ENCODE data around the gene CELSR1.

Gene CELSR1

DNA sequence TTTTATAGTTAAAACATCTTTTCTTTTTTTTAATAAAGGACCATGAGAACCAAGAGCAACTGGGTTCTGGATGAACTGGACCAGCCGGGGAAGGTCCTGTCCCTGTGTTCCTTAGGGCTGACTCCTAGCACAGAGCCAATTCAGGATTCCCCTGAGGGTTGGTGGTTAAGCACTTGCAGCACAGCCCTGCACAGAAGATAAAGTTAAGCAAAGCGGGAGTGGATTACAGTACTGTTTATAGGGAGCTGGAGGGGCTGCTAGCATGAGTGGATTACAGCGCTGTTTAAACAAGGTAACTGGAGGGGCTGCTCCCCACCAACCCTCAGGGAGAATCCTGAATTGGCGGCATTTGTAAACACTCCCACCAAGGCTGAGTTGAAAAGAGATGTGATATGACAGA, 90.6 kb downstream of the CELSR1 start:
- DNase-seq (ENCODE audit: low spot score): no peak
- TF ChIP-seq, protein P1, sequence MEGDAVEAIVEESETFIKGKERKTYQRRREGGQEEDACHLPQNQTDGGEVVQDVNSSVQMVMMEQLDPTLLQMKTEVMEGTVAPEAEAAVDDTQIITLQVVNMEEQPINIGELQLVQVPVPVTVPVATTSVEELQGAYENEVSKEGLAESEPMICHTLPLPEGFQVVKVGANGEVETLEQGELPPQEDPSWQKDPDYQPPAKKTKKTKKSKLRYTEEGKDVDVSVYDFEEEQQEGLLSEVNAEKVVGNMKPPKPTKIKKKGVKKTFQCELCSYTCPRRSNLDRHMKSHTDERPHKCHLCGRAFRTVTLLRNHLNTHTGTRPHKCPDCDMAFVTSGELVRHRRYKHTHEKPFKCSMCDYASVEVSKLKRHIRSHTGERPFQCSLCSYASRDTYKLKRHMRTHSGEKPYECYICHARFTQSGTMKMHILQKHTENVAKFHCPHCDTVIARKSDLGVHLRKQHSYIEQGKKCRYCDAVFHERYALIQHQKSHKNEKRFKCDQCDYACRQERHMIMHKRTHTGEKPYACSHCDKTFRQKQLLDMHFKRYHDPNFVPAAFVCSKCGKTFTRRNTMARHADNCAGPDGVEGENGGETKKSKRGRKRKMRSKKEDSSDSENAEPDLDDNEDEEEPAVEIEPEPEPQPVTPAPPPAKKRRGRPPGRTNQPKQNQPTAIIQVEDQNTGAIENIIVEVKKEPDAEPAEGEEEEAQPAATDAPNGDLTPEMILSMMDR (IDR thresholded peaks at IDR 0.05; ENCODE audit: borderline replicate concordance, control extremely low read depth, extremely low read depth, insufficient read depth, missing control alignments): no peak
- in situ Hi-C loops (cut with MboI; ENCODE audit: low sequenced_read_pairs, unreplicated experiment): no loop called here

DNA sequence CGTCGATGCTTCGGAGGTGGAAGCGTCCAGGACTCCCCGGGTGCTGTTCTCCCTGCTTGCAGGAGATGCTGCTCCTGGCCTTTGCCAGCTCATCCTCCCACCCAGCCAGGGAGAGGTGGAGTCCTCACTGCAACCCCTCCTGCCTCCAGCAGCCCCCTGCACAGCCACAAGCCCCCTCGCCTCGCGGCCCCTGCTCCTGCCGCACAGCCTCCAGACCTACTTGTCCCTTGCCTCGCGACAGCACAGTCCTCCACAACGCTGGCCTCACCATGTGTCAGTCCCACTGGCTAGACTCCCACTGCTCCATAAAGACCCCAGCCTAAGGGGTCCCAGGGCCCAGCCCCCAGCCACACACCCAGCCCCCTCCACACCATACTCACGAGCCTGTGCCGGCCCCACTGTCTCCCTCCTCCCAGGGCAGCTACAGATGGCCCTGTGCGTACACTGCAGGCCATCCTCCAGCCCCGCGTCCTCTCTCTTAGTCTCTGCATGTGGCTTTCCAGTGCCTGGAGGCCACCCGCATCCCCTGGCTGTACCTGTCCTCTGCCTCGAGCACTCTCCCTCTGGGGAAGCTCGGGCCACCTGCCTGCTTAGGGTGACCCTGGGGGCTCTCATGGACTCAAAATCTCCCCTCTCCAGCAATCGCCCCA, 91.5 kb downstream of the CELSR1 start:
- DNase-seq (ENCODE audit: low spot score): no peak
- in situ Hi-C loops (cut with MboI; ENCODE audit: low sequenced_read_pairs, unreplicated experiment): no loop called here
- TF ChIP-seq, protein P1 (IDR thresholded peaks at IDR 0.05; ENCODE audit: borderline replicate concordance, control extremely low read depth, extremely low read depth, insufficient read depth, missing control alignments): no peak

DNA sequence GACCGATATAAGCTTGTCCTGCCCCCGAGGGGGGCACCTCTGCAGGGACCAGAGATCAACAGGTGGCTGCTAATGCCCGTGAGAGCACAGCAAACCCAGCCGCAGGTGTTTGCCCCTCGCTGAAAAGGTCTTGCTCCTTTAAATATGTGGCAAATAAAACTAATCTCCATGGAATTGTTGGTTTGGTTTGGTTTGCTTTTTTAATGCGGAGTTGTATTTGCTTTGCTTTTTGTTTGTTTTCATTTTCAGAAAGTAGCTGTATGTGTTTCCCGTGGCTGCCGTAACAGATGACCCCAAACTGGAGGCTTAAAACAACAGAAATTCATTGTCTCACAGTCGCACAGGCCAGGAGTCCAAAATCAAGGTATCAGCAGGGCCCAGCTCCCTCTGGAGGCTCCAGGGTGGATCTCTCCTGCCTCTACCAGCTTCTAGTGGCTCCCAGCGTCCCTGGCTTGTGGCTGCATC, 93.0 kb downstream of the CELSR1 start:
- TF ChIP-seq, protein P1 (IDR thresholded peaks at IDR 0.05; ENCODE audit: borderline replicate concordance, control extremely low read depth, extremely low read depth, insufficient read depth, missing control alignments): no peak
- in situ Hi-C loops (cut with MboI; ENCODE audit: low sequenced_read_pairs, unreplicated experiment): no loop called here
- DNase-seq (ENCODE audit: low spot score): no peak

DNA sequence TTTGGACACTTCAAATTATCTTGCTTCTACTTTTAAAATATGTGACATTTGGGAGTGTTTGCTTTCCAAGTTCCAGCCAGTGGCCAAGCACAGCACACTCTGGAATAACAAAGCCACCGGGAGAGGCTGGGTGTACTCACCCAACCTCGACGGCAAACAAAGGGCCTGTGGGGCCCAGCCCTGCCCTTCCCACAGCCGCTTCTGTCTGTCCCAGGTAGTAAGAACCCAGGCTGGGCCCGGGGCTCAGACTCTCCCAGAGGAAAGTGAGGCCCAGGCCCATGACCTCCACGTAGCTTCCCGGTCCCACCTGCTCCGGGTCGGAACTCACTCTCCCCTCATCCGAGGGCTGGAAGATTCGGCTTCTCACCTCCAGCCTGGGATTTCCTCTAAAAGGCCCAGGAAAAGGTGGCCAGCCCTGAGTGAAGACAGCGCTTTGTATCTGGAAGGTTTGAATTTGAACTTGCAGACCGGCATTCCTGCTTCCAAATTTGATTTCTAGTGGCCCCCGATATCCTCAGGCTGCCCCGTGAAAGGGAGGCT, 93.5 kb downstream of the CELSR1 start:
- DNase-seq (ENCODE audit: low spot score): no peak
- TF ChIP-seq, protein P1 (IDR thresholded peaks at IDR 0.05; ENCODE audit: borderline replicate concordance, control extremely low read depth, extremely low read depth, insufficient read depth, missing control alignments): no peak
- in situ Hi-C loops (cut with MboI; ENCODE audit: low sequenced_read_pairs, unreplicated experiment): no loop called here

DNA sequence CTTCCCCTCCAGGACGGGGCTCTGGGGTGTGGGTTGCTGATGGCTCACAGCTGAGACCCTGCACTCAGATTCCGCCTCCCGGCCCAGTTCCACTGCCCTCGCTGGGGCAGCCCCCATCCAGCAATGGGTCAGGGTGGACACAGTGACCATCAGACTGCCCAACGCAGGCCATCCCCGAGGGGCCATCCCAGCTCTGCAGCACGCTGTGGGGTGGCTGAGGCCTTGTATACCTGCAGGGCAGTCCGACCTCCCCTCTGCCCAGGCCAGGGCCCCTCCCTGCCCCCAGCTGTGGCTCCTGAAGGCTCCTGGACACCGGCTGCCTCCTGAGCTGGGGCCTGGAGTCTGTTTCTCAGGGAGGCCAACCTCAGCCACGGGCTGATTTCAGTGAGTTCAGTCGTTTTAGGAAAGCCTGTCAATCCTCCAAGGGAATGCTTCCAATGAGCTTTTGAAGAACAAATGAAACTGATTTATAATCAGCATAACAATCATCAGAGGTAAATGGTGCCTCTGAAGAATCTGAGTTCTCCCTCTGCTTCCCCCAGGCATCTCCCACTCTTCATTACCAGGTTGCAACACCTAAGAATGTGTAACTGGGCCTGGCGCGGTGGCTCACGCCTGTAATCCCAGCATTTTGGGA, 95.1 kb downstream of the CELSR1 start:
- in situ Hi-C loops (cut with MboI; ENCODE audit: low sequenced_read_pairs, unreplicated experiment): no loop called here
- DNase-seq (ENCODE audit: low spot score): no peak
- TF ChIP-seq, protein P1 (IDR thresholded peaks at IDR 0.05; ENCODE audit: borderline replicate concordance, control extremely low read depth, extremely low read depth, insufficient read depth, missing control alignments): no peak

DNA sequence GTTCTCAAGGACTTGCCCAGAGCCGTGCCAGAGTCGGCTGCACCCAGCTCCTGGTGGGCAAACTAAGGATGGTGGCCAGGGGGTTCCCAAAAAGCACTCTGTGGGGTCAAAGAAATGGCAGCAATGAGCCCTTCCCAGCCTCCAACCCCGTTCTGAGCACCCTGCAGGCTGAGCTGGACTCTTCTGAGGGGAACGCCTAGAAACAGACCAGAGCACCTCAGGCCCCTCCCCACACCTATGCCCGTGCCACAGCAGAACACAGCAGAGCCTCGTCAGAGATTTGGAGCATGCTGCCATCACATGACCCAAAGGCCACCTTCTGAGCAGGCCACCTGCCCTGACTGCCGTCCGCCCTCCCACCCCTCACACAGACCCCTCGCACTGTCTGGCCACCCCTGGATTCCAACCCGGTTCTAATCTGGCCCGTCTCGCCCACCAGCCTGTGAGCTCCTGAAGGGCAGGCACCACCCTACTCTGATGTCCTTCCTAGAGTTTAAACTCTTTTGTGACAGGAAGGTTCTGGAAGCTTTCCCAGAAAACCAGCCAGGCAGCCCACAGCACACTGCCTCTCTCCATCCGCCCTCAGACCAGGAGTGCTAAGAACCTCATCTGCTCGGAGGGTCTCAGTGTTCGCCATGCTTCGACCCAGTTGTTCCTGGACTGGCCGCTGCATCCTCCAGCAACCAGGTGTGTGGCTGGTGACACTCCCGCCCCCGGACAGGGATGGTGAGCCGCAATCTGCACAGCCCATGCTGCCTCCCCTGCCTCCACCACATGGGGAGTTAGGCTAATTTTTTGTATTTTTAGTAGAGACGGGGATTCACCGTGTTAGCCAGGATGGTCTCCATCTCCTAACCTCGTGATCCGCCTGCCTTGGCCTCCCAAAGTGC, 97.6 kb downstream of the CELSR1 start:
- in situ Hi-C loops (cut with MboI; ENCODE audit: low sequenced_read_pairs, unreplicated experiment): no loop called here
- TF ChIP-seq, protein P1 (IDR thresholded peaks at IDR 0.05; ENCODE audit: borderline replicate concordance, control extremely low read depth, extremely low read depth, insufficient read depth, missing control alignments): no peak
- DNase-seq (ENCODE audit: low spot score): no peak
